ENCODE results near the gene TNFRSF12A.
"Not testable (repeated sequence)": the region's sequence is repeated elsewhere in the genome, so short reads cannot be mapped to it uniquely, and the experiment has no call there.

Gene TNFRSF12A

GRCh38 chr16:3065069-3065741, 45.0 kb downstream of the TNFRSF12A start, which contains the start of gene IL32:
IL32 (plus strand) TSS chr16:3065640; CDS start chr16:3065812, 172 bp downstream.
- DNase-seq (ENCODE audit: low spot score): no peak

- no peak for DNase-seq (ENCODE audit: low spot score)
These were observed 45.7 kb downstream of the TNFRSF12A start for GRCh38 chr16:3065742-3066439.

- DNase-seq (ENCODE audit: low spot score): no peak
These were observed 46.2 kb downstream of the TNFRSF12A start for GRCh38 chr16:3066440-3066748.

GRCh38 chr16:3068487-3068886, 48.3 kb downstream of the TNFRSF12A start:
- no peak for DNase-seq (ENCODE audit: low spot score)

- not testable (repeated sequence) for DNase-seq (ENCODE audit: low spot score)
These were observed 49.0 kb downstream of the TNFRSF12A start for GRCh38 chr16:3069146-3069545.

GRCh38 chr16:3070608-3071111, 50.5 kb downstream of the TNFRSF12A start:
- no peak for DNase-seq (ENCODE audit: low spot score)

GRCh38 chr16:3071655-3072054, 51.5 kb downstream of the TNFRSF12A start:
- no peak for DNase-seq (ENCODE audit: low spot score)

Small RNA genes lying within 50 kb of the gene (small RNA-seq; reads per million reads assigned to genes)
- gene LINC00514: 0 reads per million in 2 experiments
